ENCODE measurements around the gene ATL1. TPM values are rescaled to one million over a fixed set of nuclear protein-coding genes. Genes with fewer than 3 reads are reported as not detected.
A peak's percentile ranks its signal among the peaks of the same experiment; 100 is the strongest.

ATL1 gene
- total RNA-seq = 10 to 100 TPM; 12.0 to 12.6 TPM
- long read RNA-seq, transcript ATL1-202 (14 exons, 2,853 nt) = major isoform, 9 of 18 reads
- long read RNA-seq, partial matches to known transcripts = 2 of 18 reads
- long read RNA-seq, other reads (novel, unspliced or antisense) = 7 of 18 reads

GRCh38 chr14:50559990-50560930 lies at the start of gene ATL1:
ATL1 (plus strand) TSS chr14:50560145; CDS start chr14:50560266, 121 bp downstream.
- ATAC-seq (peak; percentile 89), DNase-seq (peak; percentile 68 to 69)
- intact Hi-C loops (cut with DNase I, micrococcal nuclease) = no loop called here

- DNase-seq (no peak), ATAC-seq (no peak)
- intact Hi-C loops (cut with DNase I, micrococcal nuclease) = no loop called here
These were observed 49.8 kb upstream of the ATL1 start for GRCh38 chr14:50510157-50510556.

GRCh38 chr14:50512463-50512862 lies 47.5 kb upstream of the ATL1 start:
- intact Hi-C loops (cut with DNase I, micrococcal nuclease) = no loop called here
- ATAC-seq (no peak), DNase-seq (no peak)

- no peak for ATAC-seq
These were observed 43.9 kb upstream of the ATL1 start for GRCh38 chr14:50516091-50516490.

GRCh38 chr14:50520947-50521815 lies 38.8 kb upstream of the ATL1 start:
- intact Hi-C loops (cut with DNase I, micrococcal nuclease) = no loop called here
- DNase-seq = no peak
- ATAC-seq = peak; percentile 72

More at GRCh38 chr14:50516091-50516490, 43.9 kb upstream of the ATL1 start:
- DNase-seq = no peak
- intact Hi-C loops (cut with DNase I, micrococcal nuclease) = no loop called here

GRCh38 chr14:50521912-50522341 lies 38.0 kb upstream of the ATL1 start:
- ATAC-seq = peak; percentile 58
- intact Hi-C loops (cut with DNase I, micrococcal nuclease) = no loop called here
- DNase-seq = no peak

GRCh38 chr14:50523271-50524041 lies 36.5 kb upstream of the ATL1 start:
- ATAC-seq = no peak
- intact Hi-C loops (cut with DNase I, micrococcal nuclease) = no loop called here

GRCh38 chr14:50524060-50524459 lies 35.9 kb upstream of the ATL1 start:
- intact Hi-C loops (cut with DNase I, micrococcal nuclease) = no loop called here
- DNase-seq (no peak), ATAC-seq (no peak)

More at GRCh38 chr14:50523271-50524041, 36.5 kb upstream of the ATL1 start:
- DNase-seq = no peak

GRCh38 chr14:50524731-50525515 lies 35.0 kb upstream of the ATL1 start:
- intact Hi-C loops (cut with DNase I, micrococcal nuclease) = no loop called here
- DNase-seq (no peak), ATAC-seq (no peak)

- intact Hi-C loops (cut with DNase I, micrococcal nuclease) = no loop called here
- no peak for ATAC-seq
- no peak for DNase-seq
These were observed 31.9 kb upstream of the ATL1 start for GRCh38 chr14:50528000-50528399.

GRCh38 chr14:50529288-50530179 lies 30.4 kb upstream of the ATL1 start:
- intact Hi-C loops (cut with DNase I, micrococcal nuclease) = loop anchor here in 1 of 2 donors (10.0 kb wide), 1 partner anchor 215 kb away; the partner anchor contains the start of genes DMAC2L and L2HGDH
- DNase-seq = no peak

GRCh38 chr14:50530358-50530757 lies 29.6 kb upstream of the ATL1 start:
- no peak for ATAC-seq
- no peak for DNase-seq
- intact Hi-C loops (cut with DNase I, micrococcal nuclease) = loop anchor here in 1 of 2 donors (10.0 kb wide), 1 partner anchor 216 kb away; the partner anchor contains the start of genes DMAC2L and L2HGDH

More at GRCh38 chr14:50529288-50530179, 30.4 kb upstream of the ATL1 start:
- ATAC-seq = no peak

GRCh38 chr14:50530794-50531365 lies 29.1 kb upstream of the ATL1 start:
- intact Hi-C loops (cut with DNase I, micrococcal nuclease) = loop anchor here in 1 of 2 donors (10.0 kb wide), 1 partner anchor 216 kb away; the partner anchor contains the start of genes DMAC2L and L2HGDH
- DNase-seq (no peak), ATAC-seq (no peak)

GRCh38 chr14:50531595-50532501 lies 28.1 kb upstream of the ATL1 start:
- peak; percentile 51 to 70 for DNase-seq
- intact Hi-C loops (cut with DNase I, micrococcal nuclease) = loop anchor here (2.0 to 10.0 kb wide), 2 partner anchors 211 to 217 kb away; partner anchors contain the start of genes DMAC2L (in 1 of the 2) and L2HGDH (in 1 of the 2)
- ATAC-seq = peak; percentile 24
